Transverse colon (tissue), 4 donors: ENCODE measurements around the gene ABCB7.

Experiments
- EP300 ChIP-seq: sonication (generic); formaldehyde crosslinking; IDR thresholded peaks from one replicate; pipeline ENCODE4 v1.6.1; 2017; ENCODE audit warnings: antibody characterized with exemption, low read depth
- POLR2A ChIP-seq: fragments of 450-650 bp; IDR thresholded peaks from one replicate; pipeline ENCODE4 v1.6.1; 2016; ENCODE audit warnings: antibody characterized with exemption, mild to moderate bottlenecking, moderate library complexity
- POLR2AphosphoS5 ChIP-seq, 3 donors: sonication (generic); formaldehyde crosslinking; IDR thresholded peaks; one replicate each; pipeline ENCODE4 v1.6.1; 2016; ENCODE audit warnings: antibody characterized with exemption in 3 of 3
- TF ChIP-seq, protein P1 (sequence below), 5 experiments: fragments of 200-600 bp in 3 of 5; fragments of 450-650 bp in 2 of 5; sonication (generic) in 3 of 5; IDR thresholded peaks; 1 replicate in 2 of 5; 2 replicates in 3 of 5; pipeline ENCODE4 v1.5.1; 2016 to 2017; ENCODE audit warnings: antibody characterized with exemption in 5 of 5, inconsistent platforms in 3 of 5, mild to moderate bottlenecking in 2 of 5, moderate library complexity in 1 of 5

DNA sequence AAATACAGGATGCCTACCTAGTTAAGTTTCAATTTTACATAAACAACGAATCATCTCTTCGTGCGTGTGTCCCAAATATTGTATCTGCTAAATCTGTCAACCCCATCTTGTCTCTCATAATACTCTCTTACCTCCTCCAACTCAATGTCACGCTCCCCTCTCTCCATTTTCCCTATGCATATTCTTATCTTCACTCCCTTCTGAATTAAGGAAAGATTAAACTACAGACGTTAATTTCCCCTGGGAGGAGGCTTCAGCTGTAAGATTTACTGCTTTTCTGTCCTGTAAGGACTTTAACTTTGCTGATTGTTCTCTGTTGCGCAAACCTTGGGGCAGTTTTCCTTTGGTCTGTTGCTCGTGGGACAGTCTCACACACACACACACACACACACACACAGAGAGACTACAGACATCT lies 455 bp upstream of the ABCB7 start:
- TF ChIP-seq EP300 (no peak), POLR2A (no peak), POLR2AphosphoS5 (IDR thresholded peaks at IDR 0.05) (no peak)
- TF ChIP-seq, protein P1, sequence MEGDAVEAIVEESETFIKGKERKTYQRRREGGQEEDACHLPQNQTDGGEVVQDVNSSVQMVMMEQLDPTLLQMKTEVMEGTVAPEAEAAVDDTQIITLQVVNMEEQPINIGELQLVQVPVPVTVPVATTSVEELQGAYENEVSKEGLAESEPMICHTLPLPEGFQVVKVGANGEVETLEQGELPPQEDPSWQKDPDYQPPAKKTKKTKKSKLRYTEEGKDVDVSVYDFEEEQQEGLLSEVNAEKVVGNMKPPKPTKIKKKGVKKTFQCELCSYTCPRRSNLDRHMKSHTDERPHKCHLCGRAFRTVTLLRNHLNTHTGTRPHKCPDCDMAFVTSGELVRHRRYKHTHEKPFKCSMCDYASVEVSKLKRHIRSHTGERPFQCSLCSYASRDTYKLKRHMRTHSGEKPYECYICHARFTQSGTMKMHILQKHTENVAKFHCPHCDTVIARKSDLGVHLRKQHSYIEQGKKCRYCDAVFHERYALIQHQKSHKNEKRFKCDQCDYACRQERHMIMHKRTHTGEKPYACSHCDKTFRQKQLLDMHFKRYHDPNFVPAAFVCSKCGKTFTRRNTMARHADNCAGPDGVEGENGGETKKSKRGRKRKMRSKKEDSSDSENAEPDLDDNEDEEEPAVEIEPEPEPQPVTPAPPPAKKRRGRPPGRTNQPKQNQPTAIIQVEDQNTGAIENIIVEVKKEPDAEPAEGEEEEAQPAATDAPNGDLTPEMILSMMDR (IDR thresholded peaks at IDR 0.05): no peak
